BJ (cell line): Measurements from ENCODE around the gene HOXA9. TPM values are rescaled to one million over a fixed set of nuclear protein-coding genes. Genes with fewer than 3 reads are reported as not detected.

Experiments
- CTCF ChIA-PET: fragments of 350-600 bp; formaldehyde crosslinking; extraction: SDS; loops from one replicate; lab custom pipeline; 2021; ENCODE audit warnings: antibody characterized with exemption, inconsistent platforms; lab: Yijun Ruan, JAX
- POLR2A ChIA-PET: fragments of 300-600 bp; sonication (Branson Sonifier 250); formaldehyde crosslinking; extraction: SDS; loops from one replicate; lab custom pipeline; 2021; ENCODE audit warnings: antibody characterized with exemption; lab: Charles Lee
- DNase-seq: peaks from one replicate; pipeline ENCODE4 v3.0.0-alpha.2; 2011; ENCODE audit warnings: low read depth
- H3K27me3 ChIP-seq: 2 replicates; pipeline ENCODE4 v1.6.0; 2011; ENCODE audit warnings: low read length; ENCODE audit not compliant: control insufficient read depth, insufficient read depth
- H3K36me3 ChIP-seq: 2 replicates; pipeline ENCODE4 v1.5.1; 2011; ENCODE audit warnings: low read length; ENCODE audit not compliant: control insufficient read depth, insufficient read depth
- H3K4me3 ChIP-seq: 2 replicates; pipeline ENCODE4 v1.5.1; 2011; ENCODE audit warnings: low read depth, mild to moderate bottlenecking, control low read depth, low read length
- polyA plus RNA-seq: library from polyadenylated mRNA; depleted of rRNA; stranded (reverse); fragments of >200 nt; gene quantifications from 2 replicates; pipeline ENCODE4 v1.2.3, GENCODE V29; 2011
- TF ChIP-seq, protein P1 (sequence below): IDR thresholded peaks from 2 replicates; pipeline ENCODE4 v1.5.1; 2011; ENCODE audit warnings: low read depth, mild to moderate bottlenecking, control low read depth, inconsistent platforms, low read length, moderate library complexity; ENCODE audit not compliant: insufficient read depth

HOXA9 gene
- polyA plus RNA-seq, 1 experiment = 15.0 TPM

DNA sequence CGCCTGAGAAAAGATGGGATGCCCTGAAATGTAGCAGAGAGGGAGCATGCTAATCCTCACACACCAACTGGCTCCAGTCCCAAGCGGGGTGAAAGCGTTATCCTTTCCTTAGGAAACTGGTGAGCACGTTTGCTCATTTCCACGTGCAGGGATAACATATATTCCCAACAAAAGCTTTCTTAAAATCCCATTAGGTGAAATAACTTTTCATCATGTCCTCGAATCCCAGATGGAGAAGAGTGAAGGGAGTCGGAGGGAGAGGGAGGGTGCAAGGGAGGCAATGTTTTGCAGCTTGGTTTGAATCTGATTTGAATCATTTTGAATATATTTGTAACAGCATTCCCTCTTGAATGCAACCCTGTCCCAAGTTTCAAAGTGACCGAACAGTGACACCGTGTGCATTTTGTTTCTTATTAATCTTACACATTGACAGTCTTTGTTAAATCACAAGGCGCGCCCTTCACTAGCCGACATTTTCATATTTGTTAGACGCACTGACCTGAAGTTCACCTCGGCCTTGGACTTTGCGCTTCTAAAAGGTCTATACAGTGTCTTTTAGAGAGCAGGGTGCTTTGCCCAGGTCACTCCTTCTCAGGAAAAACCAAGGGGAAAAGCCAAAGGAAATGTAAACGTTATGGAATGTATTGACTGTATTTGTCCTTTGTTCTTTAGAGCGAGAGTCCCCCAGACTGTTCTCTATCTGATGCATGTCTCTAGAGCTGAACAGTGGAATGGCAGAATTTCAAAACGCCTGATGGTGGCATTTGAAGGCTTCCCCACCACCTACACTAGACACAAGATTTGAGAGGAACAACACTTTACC lies 31.7 kb downstream of the HOXA9 start:
- DNase-seq = no peak
- CTCF ChIA-PET = interaction anchor here (0.6 to 2.2 kb wide), 3 partner anchors 10 to 1264 kb away, joined by 3 to 11 read pairs (median 3); partner anchors contain the start of gene HOXA5
- POLR2A ChIA-PET = no interaction called here
- Histone ChIP-seq H3K27me3 (no peaks in the 10 kb centered on the region), H3K4me3 (no peak overlapping the region), H3K36me3 (no peaks in the 10 kb centered on the region)
- TF ChIP-seq, protein P1, sequence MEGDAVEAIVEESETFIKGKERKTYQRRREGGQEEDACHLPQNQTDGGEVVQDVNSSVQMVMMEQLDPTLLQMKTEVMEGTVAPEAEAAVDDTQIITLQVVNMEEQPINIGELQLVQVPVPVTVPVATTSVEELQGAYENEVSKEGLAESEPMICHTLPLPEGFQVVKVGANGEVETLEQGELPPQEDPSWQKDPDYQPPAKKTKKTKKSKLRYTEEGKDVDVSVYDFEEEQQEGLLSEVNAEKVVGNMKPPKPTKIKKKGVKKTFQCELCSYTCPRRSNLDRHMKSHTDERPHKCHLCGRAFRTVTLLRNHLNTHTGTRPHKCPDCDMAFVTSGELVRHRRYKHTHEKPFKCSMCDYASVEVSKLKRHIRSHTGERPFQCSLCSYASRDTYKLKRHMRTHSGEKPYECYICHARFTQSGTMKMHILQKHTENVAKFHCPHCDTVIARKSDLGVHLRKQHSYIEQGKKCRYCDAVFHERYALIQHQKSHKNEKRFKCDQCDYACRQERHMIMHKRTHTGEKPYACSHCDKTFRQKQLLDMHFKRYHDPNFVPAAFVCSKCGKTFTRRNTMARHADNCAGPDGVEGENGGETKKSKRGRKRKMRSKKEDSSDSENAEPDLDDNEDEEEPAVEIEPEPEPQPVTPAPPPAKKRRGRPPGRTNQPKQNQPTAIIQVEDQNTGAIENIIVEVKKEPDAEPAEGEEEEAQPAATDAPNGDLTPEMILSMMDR = no peak

DNA sequence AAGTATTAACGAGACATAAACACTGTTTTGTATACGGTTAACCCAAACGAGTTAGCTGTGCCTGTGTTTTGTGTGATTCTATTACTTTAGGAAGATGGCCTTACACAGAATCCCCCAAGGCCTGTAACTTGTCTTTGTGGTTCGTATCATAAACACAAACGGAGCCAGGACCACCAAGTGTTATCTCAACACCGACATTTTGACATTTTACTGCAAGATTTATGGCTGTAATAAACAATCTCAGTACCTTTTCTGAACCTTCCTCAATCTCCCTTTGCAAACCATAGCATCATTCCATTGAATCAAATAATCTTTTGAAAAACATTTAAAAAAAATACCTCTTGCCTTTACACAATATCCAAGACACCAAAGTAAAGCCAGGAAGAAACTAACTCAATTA lies 32.4 kb downstream of the HOXA9 start:
- ChIA-PET CTCF (interaction anchor here (0.6 to 2.2 kb wide), 3 partner anchors 18 to 446 kb away, joined by 3 to 8 read pairs (median 5); no protein-coding TSS in a partner anchor), POLR2A (no interaction called here)
- Histone ChIP-seq H3K27me3 (no peaks in the 10 kb centered on the region), H3K4me3 (no peak overlapping the region), H3K36me3 (no peaks in the 10 kb centered on the region)
- no peak for DNase-seq
- TF ChIP-seq, protein P1 = no peak

- Histone ChIP-seq H3K36me3 (no peaks in the 10 kb centered on the region), H3K27me3 (no peaks in the 10 kb centered on the region), H3K4me3 (no peak overlapping the region)
- TF ChIP-seq, protein P1 = no peak
- DNase-seq = no peak
- ChIA-PET CTCF (interaction anchor here (0.6 to 2.2 kb wide), 8 partner anchors 9 to 465 kb away, joined by 3 to 10 read pairs (median 4); no protein-coding TSS in a partner anchor), POLR2A (no interaction called here)
These were observed 33.1 kb downstream of the HOXA9 start for GRCh38 chr7:27132214-27132613.

DNA sequence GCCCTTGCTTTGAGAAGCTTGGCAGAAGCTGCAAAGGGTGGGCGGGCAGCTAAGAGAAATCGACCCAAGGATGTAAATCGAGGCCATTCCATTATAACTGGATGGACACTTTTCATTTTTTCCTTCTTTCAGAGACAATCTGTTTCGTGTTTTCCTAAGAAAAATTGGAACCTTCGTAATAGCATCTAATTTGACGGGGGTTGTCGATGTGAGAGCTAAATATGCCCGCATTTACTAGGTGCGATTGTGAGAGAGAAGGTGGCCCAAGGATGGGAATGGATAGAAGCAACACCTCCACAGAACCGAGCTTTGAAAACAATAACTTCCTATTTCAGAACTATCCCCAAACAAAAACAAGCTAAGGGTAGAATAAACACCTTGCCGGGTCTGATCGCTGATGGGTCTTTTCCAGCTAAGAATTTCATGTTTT lies 33.9 kb downstream of the HOXA9 start:
- Histone ChIP-seq H3K36me3 (no peaks in the 10 kb centered on the region), H3K4me3 (peak overlapping the region; percentile 78), H3K27me3 (no peaks in the 10 kb centered on the region)
- TF ChIP-seq, protein P1 = no peak
- POLR2A ChIA-PET = no interaction called here
- CTCF ChIA-PET = interaction anchor here (0.6 to 2.2 kb wide), 12 partner anchors 8 to 1599 kb away, joined by 3 to 15 read pairs (median 5); partner anchors contain the start of gene HOXA5
- no peak for DNase-seq
